ENCODE data around the gene SLC5A8.
"Not testable (repeated sequence)": the region's sequence is repeated elsewhere in the genome, so short reads cannot be mapped to it uniquely, and the experiment has no call there.

Gene SLC5A8

DNA sequence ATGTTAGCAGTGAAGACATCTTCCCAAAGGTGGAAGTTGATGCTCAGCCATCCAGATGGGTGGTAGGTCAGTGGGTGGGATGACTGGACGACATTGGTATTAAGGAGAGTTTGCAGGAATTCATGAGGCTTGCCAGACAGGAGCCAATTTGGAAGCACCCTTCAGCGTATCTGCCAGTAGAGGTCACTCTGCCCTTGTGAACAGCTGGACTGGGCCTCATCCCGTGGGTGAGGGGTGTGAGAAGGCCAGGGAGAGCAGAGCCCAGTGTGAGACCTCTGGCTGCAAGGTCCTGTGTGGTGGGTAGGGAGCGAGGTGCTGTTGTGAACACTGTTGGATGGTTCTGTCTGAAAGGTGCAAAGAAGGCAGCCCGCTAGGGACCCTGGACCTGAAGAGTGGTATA, 37.7 kb downstream of the SLC5A8 start:
- DNase-seq (ENCODE audit: low read depth), result no peak

DNA sequence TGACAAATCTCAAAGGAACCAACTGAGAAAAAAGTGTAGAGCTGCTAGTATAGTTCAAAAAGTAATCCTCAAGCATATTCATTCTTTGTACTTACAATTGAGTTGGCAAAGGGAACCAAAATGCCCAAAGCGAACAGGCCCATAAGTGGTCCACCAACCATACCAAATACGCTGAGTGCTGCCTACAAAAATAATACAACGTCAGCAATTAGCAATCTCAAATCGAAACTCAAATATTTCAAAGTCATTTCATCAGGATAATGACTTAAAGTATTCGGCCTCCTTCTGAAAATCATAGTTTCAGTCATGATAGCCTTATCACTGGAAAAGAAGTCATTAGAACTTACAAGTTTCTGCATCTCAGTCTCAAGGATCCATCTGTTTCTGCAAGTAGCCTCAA, 42.0 kb downstream of the SLC5A8 start:
- DNase-seq (ENCODE audit: low read depth), result no peak

DNA sequence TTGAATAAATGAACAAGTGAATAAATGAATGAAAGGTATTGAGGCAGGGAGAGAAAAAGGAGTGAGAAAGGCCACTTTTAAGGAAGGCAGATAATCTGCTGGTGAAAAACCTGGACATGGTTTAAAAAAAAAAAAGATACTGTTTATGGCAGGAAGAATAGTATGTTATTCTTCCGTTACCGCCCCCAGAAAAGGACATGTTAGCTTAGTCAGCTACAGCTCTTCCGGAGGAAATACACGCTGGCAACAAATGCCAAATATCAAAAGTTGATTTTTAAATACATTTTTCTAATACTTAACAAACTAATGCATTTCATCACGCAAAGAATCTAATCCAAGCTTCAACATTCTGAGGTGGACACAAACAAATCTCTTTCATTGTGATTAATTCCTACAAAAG, 43.2 kb downstream of the SLC5A8 start:
- DNase-seq (ENCODE audit: low read depth), result no peak

DNA sequence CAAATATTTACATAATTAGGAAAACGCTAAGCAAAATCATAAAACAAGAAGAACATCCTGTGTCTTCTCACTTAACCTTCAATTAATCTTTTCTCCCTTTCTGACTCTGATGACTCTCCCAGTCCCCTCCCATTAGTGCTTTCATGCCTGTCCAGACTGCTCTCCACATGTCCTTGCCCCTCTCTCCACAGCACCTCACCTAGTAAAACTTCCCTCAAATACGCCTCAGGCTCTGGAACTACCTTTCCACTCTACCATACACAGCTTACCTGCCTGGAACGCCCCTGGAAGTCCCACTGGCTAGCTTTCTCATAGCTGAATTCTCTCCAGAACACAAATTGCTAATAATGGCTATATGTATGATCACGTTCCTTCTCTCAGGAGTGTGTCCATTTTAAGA, 44.7 kb downstream of the SLC5A8 start:
- DNase-seq (ENCODE audit: low read depth), result no peak

DNA sequence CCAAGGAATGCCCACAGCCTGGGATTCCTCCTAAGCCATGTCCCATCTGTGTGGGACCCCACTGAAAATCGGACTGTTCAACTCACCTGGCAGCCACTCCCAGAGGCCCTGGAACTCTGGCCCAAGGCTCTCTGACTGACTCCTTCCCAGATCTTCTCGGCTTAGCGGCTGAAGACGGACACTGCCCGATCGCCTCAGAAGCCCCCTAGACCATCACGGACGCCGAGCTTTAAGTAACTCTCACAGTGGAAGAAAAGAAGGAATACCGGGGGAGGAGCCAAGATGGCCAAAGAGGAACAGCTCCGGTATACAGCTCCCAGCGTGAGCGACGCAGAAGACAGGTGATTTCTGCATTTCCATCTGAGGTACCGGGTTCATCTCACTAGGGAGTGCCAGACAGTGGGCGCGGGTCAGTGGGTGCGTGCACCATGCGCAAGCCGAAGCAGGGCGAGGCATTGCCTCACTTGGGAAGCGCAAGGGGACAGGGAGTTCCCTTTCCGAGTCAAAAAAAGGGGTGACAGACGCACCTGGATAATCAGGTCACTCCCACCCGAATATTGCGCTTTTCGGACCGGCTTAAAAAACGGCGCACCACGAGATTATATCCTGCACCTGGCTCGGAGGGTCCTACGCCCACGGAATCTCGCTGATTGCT, 64.1 kb downstream of the SLC5A8 start:
- not testable (repeated sequence) for DNase-seq (ENCODE audit: low read depth)

DNA sequence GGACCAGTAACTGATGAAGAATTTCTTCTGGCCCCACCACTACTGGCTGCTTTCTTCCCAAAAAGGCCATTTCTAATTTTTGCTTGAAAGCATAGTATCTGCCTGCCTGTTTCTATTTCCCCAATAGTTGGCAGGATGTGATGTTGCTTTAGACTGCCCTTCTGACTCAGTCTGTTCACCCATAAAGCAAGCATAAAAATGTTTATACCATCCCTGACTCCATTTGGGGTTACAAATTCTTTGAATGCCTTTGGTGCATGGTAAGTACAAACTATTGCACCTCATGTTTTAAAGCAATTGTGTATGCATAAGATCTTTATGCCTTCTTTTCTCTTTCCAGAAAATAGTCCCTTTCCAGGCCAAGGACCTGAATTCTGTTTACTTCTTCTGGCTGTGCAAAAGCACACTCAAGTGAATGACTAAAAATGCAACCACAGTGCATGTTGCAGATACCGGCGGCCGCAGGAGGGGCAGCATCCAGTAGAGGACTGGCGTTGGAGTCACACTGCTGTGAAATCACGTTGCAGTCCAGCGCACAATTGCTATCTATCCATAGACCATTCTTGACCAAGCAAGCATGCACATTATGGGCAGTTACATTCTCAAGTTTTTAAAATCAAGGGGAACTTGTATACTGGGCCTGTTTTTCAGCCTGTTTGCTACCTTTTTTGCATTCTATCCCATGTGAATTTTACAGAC, 82.4 kb downstream of the SLC5A8 start:
- no peak for DNase-seq (ENCODE audit: low read depth)

DNA sequence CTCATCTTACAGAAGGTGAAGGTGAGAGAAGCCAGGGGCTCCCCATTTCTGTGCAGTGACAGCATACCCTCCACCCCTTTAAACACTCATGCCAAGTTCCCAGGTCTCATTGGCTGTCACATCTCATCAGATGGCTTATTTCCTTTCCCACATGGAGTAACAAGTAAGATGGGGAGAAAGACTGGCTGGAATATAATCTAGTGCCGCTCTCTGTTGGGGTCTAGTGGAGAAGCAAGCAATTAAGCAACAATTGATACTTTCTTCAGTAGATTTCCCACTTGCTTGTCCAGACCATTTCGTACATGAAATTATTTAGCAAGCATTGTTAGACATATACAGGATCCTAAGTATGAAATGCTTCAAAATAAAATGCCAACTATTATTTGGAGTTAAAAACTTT, 92.2 kb downstream of the SLC5A8 start:
- DNase-seq (ENCODE audit: low read depth), result no peak

DNA sequence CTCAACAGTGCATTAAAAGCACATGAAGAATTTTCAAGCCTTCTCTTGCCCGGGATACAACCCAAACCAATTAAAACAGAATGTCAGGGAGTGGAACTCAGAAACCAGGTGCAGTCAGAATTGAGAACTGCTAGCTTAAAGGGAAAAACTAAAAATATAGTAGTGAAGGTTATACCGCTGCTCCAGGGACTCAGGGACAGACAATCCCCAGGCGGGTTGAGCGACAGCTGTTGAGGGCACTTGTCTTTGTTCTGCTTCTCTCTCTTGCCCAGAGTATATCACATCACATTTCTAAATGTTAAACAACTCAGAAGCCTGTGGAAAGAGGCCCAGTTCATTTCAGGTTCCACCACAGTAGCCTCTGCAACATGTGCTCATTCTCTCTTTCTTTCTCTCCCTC, 93.1 kb downstream of the SLC5A8 start:
- DNase-seq (ENCODE audit: low read depth), result no peak

DNA sequence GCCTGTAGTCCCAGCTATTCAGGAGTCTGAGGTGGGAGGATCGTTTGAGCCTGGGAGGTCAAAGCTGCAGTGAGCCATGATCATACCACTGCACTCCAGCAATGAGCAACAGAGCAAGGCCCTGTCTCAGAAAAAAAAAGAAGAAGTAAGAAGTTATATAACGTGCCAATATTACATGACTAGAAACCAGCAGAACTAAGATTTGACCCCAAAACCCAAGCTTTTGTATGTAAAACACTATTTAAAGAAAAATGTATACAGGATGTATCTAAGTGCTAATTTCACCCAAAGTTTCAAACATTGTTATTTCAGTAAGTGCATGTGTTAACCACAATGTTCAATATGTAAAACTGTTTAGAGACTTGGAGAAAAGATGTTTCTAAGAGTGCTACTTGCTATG, 94.7 kb downstream of the SLC5A8 start:
- DNase-seq (ENCODE audit: low read depth), result no peak

DNA sequence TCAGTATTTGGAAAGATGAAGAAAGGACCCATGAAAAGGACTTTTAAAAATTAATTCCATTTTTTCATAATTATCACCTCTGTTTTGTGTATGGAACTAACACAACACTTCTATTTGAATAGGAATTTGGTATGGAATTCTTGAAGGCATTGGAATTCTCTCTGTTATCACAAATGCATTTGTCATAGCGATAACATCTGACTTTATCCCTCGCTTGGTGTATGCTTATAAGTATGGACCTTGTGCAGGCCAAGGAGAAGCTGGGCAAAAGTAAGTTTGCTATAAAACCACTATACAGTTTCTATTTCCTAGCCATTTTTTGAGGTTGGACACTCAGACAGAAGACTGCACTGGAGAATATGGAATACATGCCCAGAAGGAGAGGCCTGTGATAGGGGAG, 98.6 kb downstream of the SLC5A8 start:
- DNase-seq (ENCODE audit: low read depth), result no peak

DNA sequence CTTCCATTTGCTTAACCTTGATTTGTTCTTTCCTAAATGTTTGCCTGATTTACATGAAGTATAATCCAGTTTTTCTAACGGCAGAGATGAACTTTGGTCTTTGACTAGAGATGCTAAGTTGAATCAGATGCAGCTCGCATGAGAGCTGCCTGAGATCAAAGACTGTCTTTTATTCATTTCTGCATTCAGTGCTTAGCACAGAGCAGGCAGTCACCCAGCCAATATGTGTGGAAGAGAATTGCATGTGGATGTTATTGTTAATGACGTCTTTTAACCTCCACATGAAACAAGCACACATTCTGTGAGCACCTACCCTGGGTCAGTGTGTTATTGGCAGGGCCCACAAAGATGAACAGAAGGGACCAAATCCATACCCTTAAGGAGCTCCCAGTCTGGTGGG, 99.2 kb downstream of the SLC5A8 start:
- DNase-seq (ENCODE audit: low read depth), result no peak

DNA sequence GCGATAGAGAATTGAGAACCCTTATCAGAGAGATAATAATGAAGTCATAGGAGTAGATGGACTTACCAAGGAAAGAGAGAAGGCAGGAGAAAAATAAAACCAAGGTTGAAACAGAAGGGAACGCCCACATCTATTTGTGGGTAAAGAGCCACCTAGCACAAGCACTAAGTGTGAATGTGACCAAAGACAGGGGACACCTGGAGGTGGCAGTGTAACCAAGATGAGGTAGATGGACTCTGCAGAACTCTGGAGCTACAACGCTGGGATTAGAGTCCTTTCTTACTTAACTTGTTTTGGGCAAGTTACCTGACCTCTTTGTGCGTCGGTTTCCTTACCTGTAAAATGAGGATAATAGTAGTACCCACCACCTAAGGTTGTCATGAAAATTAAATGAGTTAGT, 101.9 kb downstream of the SLC5A8 start:
- DNase-seq (ENCODE audit: low read depth), result no peak

DNA sequence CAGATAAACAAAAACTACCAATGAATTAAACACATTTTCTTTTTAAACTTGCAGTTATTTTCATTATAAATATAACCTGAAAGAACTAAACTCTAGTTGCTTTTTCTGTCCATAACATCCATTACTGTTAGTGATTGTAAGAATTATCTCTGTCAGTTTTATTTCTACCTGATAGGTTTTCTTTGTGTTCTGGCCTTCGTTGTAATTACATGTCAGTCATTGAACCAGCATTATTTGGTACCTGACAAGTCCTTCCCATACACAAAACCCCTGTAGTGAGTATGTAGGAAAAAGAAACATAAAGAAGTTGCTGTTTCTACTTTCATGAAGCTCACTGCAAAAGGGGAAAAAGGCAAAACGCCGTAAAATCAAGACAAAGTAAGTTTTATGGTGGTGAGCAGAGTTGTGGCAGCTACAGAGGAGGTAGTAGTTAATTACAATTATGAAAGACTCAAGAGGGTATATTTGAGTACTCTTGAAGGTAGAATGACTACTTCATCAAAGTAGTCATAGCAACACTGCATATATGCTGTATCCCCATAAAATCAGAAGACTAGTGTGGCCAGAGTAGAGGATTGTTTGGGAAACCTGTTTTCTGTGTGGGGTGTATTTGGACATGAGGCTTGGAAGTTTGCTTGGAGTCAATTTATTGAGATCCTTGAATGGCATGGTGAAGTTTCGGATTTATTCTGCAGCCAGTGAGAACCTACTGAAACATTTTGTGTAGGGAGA, 102.8 kb downstream of the SLC5A8 start:
- no peak for DNase-seq (ENCODE audit: low read depth)

Data from stimulated activated CD8-positive, alpha-beta memory T cell treated with anti-CD3 and anti-CD28 coated beads, Interleukin-12 subunit alpha, Interleukin-12 subunit beta, amount 100 ng/mL, for 4 hours (primary cell).